ENCODE results near the gene CBFA2T2.

CBFA2T2 gene

GRCh38 chr20:33567949-33568348 lies 78.1 kb downstream of the CBFA2T2 start:
- H3K23ac ChIP-seq (ENCODE audit: low read length): no peak overlapping the region
- H3K18ac ChIP-seq (ENCODE audit: low read length): no peak overlapping the region

DNA sequence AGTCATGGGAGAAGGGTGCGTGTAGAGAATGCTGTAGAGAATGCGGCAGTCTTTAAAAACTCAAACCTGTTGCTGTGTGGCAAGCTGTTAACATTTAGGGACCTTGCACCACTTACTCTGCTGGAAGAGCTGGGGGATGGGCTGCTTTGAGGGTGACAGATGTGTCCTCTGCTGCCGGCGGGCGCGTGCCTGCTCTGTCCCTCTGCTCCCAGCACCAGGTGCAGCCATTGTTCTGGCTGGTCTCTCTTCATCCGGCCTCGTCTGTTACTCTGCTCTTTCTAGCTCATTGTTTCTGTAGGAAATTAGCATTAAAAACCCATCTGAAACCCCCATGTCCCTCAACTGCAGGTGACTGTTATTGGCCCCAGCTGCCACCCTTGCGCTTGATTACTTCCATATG lies 78.5 kb downstream of the CBFA2T2 start:
- H3K4me1 ChIP-seq (ENCODE audit: control insufficient read depth in 1 of 2, insufficient read depth in 2 of 2, low read length in 2 of 2): peaks cover 4% of the 10 kb centered on the region in 2 experiments
- no CpG with 5 or more reads among the region's 9 CpGs for WGBS (ENCODE audit: extremely low coverage, insufficient coverage, insufficient read length)
- no peaks in the 10 kb centered on the region for H3K79me2 ChIP-seq (ENCODE audit: control insufficient read depth, insufficient read depth, low read length, poor library complexity)
- no peaks in the 10 kb centered on the region for H3K27me3 ChIP-seq (ENCODE audit: insufficient read depth, low read length)
- H3K36me3 ChIP-seq (ENCODE audit: control insufficient read depth in 1 of 2, insufficient read depth in 2 of 2, low read length in 2 of 2): peaks cover 1 to 2% of the 10 kb centered on the region in 2 experiments
- H3K27ac ChIP-seq (ENCODE audit: low read depth, low read length): no peak overlapping the region
- no peak overlapping the region for H2AK5ac ChIP-seq (ENCODE audit: low read length)
- H2BK12ac ChIP-seq (ENCODE audit: low read length): no peak overlapping the region
- no peak overlapping the region for H4K8ac ChIP-seq (ENCODE audit: low read depth, low read length)
- H3K4me3 ChIP-seq (ENCODE audit: low read depth, low read length): no peak overlapping the region
- H3K18ac ChIP-seq (ENCODE audit: low read length): no peak overlapping the region
- no peak overlapping the region for H3K9ac ChIP-seq (ENCODE audit: low read length)
- H3K23ac ChIP-seq (ENCODE audit: low read length): no peak overlapping the region
- no peak overlapping the region for H4K91ac ChIP-seq (ENCODE audit: low read depth, low read length)
- no peak for DNase-seq
- peaks cover 2% of the 10 kb centered on the region for H3K9me3 ChIP-seq (ENCODE audit: insufficient read depth, low read depth, low read length)
- H3K14ac ChIP-seq (ENCODE audit: low read length): no peak overlapping the region
- H3K79me1 ChIP-seq (ENCODE audit: low read length): no peaks in the 10 kb centered on the region
- no peak overlapping the region for H2AFZ ChIP-seq (ENCODE audit: insufficient read depth, low read length, poor library complexity)
- no peak overlapping the region for H3K4ac ChIP-seq (ENCODE audit: low read depth, low read length)
- H4K12ac ChIP-seq (ENCODE audit: low read depth, low read length): no peak overlapping the region
- H2BK5ac ChIP-seq (ENCODE audit: low read depth, low read length, poor library complexity): no peak overlapping the region
- no peak overlapping the region for H2BK120ac ChIP-seq (ENCODE audit: insufficient read depth, low read length, poor library complexity)
- peak overlapping the region; percentile 11 for H3K4me2 ChIP-seq (ENCODE audit: low read length)

More at GRCh38 chr20:33567949-33568348, 78.1 kb downstream of the CBFA2T2 start:
- Histone ChIP-seq H4K8ac (ENCODE audit: low read depth, low read length) (no peak overlapping the region), H4K12ac (ENCODE audit: low read depth, low read length) (no peak overlapping the region), H3K9ac (ENCODE audit: low read length) (no peak overlapping the region), H3K4me2 (ENCODE audit: low read length) (no peak overlapping the region), H3K9me3 (ENCODE audit: insufficient read depth, low read depth, low read length) (peaks cover 2% of the 10 kb centered on the region), H2BK5ac (ENCODE audit: low read depth, low read length, poor library complexity) (no peak overlapping the region), H3K79me2 (ENCODE audit: control insufficient read depth, insufficient read depth, low read length, poor library complexity) (no peaks in the 10 kb centered on the region), H3K27me3 (ENCODE audit: insufficient read depth, low read length) (no peaks in the 10 kb centered on the region), H3K79me1 (ENCODE audit: low read length) (no peaks in the 10 kb centered on the region), H3K4me3 (ENCODE audit: low read depth, low read length) (no peak overlapping the region), H2AK5ac (ENCODE audit: low read length) (no peak overlapping the region), H3K27ac (ENCODE audit: low read depth, low read length) (no peak overlapping the region), H3K4me1 (ENCODE audit: control insufficient read depth in 1 of 2, insufficient read depth in 2 of 2, low read length in 2 of 2) (peaks cover 4% of the 10 kb centered on the region in 2 experiments), H2AFZ (ENCODE audit: insufficient read depth, low read length, poor library complexity) (no peak overlapping the region), H3K4ac (ENCODE audit: low read depth, low read length) (no peak overlapping the region), H4K91ac (ENCODE audit: low read depth, low read length) (no peak overlapping the region), H3K36me3 (ENCODE audit: control insufficient read depth in 1 of 2, insufficient read depth in 2 of 2, low read length in 2 of 2) (peaks cover 1 to 2% of the 10 kb centered on the region in 2 experiments), H2BK12ac (ENCODE audit: low read length) (no peak overlapping the region), H3K14ac (ENCODE audit: low read length) (no peak overlapping the region), H2BK120ac (ENCODE audit: insufficient read depth, low read length, poor library complexity) (no peak overlapping the region)
- DNase-seq: no peak
- no CpG with 5 or more reads among the region's 4 CpGs for WGBS (ENCODE audit: extremely low coverage, insufficient coverage, insufficient read length)

DNA sequence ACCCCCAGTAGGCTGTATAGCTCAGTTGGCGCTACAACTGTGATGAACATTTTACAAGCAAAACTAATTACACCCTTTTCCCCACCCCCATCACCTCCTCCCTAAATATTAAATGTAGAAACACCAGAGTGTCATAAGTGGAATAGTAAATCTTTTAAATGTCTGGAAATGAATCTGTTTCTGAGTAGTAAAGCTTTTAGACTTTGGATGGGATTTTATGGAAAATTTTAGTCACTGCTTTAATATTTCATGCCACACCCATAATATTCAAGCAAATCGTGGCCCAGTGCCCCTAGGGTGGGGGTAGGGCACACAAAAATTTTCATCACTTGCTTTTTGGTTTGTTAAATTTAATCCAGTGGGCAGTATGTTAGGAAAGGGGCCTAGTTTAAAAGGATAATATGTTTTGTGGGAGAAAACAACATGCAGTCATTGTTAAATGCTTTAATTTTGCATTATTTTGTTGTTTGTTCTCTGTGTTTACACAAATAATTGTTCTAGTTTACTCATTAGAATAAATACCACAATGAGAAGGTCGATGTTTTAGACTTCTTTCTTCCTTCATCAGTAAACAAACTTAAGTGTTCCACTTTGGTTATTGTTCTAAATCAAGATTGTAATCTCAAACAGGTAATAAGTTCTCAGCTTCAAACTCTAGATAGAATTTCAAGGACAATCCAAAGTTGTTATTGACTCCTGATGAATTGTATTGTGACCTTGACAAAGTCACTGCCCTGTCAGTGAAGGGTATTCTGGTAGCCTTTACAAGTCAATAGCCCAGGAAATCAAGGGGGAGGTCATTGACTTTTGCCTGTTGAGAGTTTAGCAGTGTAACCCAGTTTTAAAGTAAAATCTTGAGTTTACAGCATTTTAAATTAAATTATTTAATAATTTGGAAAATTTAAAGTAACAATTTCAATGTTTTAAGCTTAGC lies 79.2 kb downstream of the CBFA2T2 start:
- Histone ChIP-seq H3K14ac (ENCODE audit: low read length) (no peak overlapping the region), H3K4me3 (ENCODE audit: low read depth, low read length) (no peak overlapping the region), H2AK5ac (ENCODE audit: low read length) (no peak overlapping the region), H3K23ac (ENCODE audit: low read length) (no peak overlapping the region), H3K79me2 (ENCODE audit: control insufficient read depth, insufficient read depth, low read length, poor library complexity) (no peaks in the 10 kb centered on the region), H3K9me3 (ENCODE audit: insufficient read depth, low read depth, low read length) (peaks cover 2% of the 10 kb centered on the region), H3K27ac (ENCODE audit: low read depth, low read length) (no peak overlapping the region), H2BK120ac (ENCODE audit: insufficient read depth, low read length, poor library complexity) (no peak overlapping the region), H3K4me1 (ENCODE audit: control insufficient read depth in 1 of 2, insufficient read depth in 2 of 2, low read length in 2 of 2) (peaks cover 4% of the 10 kb centered on the region in 2 experiments), H2AFZ (ENCODE audit: insufficient read depth, low read length, poor library complexity) (no peak overlapping the region), H3K9ac (ENCODE audit: low read length) (no peak overlapping the region), H2BK12ac (ENCODE audit: low read length) (no peak overlapping the region), H4K8ac (ENCODE audit: low read depth, low read length) (no peak overlapping the region), H4K12ac (ENCODE audit: low read depth, low read length) (no peak overlapping the region), H3K79me1 (ENCODE audit: low read length) (no peaks in the 10 kb centered on the region), H3K18ac (ENCODE audit: low read length) (no peak overlapping the region), H3K4ac (ENCODE audit: low read depth, low read length) (no peak overlapping the region), H3K27me3 (ENCODE audit: insufficient read depth, low read length) (no peaks in the 10 kb centered on the region), H4K91ac (ENCODE audit: low read depth, low read length) (no peak overlapping the region), H3K36me3 (ENCODE audit: control insufficient read depth in 1 of 2, insufficient read depth in 2 of 2, low read length in 2 of 2) (peaks cover 1 to 2% of the 10 kb centered on the region in 2 experiments), H3K4me2 (ENCODE audit: low read length) (no peak overlapping the region), H2BK5ac (ENCODE audit: low read depth, low read length, poor library complexity) (no peak overlapping the region)
- no CpG with 5 or more reads among the region's 3 CpGs for WGBS (ENCODE audit: extremely low coverage, insufficient coverage, insufficient read length)
- no peak for DNase-seq

- Histone ChIP-seq H3K9ac (ENCODE audit: low read length) (no peak overlapping the region), H2AK5ac (ENCODE audit: low read length) (no peak overlapping the region), H4K12ac (ENCODE audit: low read depth, low read length) (no peak overlapping the region), H2BK120ac (ENCODE audit: insufficient read depth, low read length, poor library complexity) (no peak overlapping the region), H3K27ac (ENCODE audit: low read depth, low read length) (no peak overlapping the region), H3K23ac (ENCODE audit: low read length) (no peak overlapping the region), H3K79me1 (ENCODE audit: low read length) (no peaks in the 10 kb centered on the region), H2BK5ac (ENCODE audit: low read depth, low read length, poor library complexity) (no peak overlapping the region), H3K4me2 (ENCODE audit: low read length) (no peak overlapping the region), H3K4me3 (ENCODE audit: low read depth, low read length) (no peak overlapping the region), H4K8ac (ENCODE audit: low read depth, low read length) (no peak overlapping the region), H3K14ac (ENCODE audit: low read length) (no peak overlapping the region), H3K4me1 (ENCODE audit: control insufficient read depth in 1 of 2, insufficient read depth in 2 of 2, low read length in 2 of 2) (peaks cover 4% of the 10 kb centered on the region in 2 experiments), H2AFZ (ENCODE audit: insufficient read depth, low read length, poor library complexity) (no peak overlapping the region), H3K79me2 (ENCODE audit: control insufficient read depth, insufficient read depth, low read length, poor library complexity) (no peaks in the 10 kb centered on the region), H3K36me3 (ENCODE audit: control insufficient read depth in 1 of 2, insufficient read depth in 2 of 2, low read length in 2 of 2) (peaks cover 0 to 1% of the 10 kb centered on the region in 2 experiments), H3K27me3 (ENCODE audit: insufficient read depth, low read length) (no peaks in the 10 kb centered on the region), H3K4ac (ENCODE audit: low read depth, low read length) (no peak overlapping the region), H2BK12ac (ENCODE audit: low read length) (no peak overlapping the region), H4K91ac (ENCODE audit: low read depth, low read length) (no peak overlapping the region), H3K9me3 (ENCODE audit: insufficient read depth, low read depth, low read length) (no peaks in the 10 kb centered on the region), H3K18ac (ENCODE audit: low read length) (no peak overlapping the region)
- WGBS (ENCODE audit: extremely low coverage, insufficient coverage, insufficient read length): no CpG with 5 or more reads among the region's 5 CpGs
- no peak for DNase-seq
These were observed 80.0 kb downstream of the CBFA2T2 start for GRCh38 chr20:33569802-33570391.

Data from trophoblast cell (in vitro differentiated cells and primary cell).